ENCODE results near the gene TANK.

The TANK gene

DNA sequence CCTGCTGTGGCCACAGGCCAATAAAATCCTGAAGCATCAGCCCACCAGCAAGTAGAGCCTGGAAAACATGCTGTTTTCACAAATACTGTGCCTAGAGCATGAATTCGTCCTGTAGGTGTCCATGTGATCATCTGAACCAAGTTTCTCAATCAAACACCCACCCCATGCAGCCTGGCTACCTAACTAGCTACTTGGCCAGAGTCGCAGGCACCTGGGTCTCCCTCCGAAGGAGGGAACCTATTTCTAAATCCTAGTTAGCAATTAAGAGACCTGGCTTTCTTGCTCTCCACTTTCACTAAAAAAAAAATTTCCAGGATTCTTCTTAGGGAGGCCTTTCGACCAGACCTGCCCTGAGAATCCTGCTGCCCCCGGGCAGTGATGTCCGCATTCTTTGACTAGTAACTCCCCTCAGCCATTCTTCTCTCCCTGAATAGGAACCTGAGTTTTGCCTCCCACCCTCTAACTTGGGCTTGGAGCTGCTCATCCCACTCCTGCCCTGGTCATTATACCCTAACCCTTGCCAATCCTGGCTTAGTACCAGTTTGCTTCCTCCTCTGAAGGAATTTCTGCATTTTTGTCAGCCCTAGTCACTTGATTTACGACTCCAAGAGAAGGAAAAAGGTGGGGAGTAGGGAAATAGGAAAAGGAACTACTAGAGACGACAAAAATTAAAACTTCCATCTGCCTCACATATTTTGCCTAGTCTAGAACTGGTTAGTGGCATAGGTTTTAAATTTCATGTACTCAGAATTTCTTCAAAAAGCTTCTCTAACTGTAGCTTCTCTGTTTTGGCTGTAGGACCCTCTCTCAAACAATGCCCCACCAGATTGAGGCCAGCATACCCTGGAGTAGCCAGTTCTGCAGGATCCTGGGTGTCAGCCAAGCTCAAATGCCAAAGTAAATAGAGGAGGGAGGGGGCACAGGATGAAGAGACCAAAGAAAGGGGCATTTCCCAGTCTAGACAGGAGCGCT lies 25.4 kb upstream of the TANK start:
- DNase-seq, result no peak

DNA sequence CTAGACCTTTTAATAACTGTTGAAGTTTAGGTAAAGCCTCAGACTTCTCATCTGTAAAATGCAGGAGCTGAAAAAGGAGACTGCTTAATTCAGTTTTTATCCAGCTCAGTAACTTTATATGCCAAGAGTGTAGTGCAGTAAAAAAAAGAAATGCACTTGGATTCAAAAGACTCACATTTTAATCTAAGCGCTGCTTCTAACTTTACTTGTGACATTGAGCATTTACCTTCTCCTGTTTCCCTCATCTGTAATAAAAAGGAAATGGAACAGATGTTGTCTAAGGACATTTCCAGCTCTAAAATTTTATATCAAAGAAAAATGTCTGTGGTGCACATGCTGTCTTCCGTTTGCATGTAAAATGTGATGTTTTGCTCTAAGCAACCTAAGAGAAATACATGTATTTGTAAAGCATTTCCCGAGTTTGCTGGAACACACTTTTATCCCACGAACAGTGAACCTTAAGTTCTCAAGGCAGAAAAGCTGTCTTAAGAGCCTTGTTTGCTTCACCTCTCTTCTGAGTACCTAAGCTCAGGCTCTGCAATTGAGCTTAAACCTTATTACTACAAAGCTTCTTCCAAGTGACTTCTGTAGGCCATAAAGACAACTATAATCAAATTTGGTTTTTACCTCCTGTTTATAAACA lies 24.2 kb upstream of the TANK start:
- no peak for DNase-seq

DNA sequence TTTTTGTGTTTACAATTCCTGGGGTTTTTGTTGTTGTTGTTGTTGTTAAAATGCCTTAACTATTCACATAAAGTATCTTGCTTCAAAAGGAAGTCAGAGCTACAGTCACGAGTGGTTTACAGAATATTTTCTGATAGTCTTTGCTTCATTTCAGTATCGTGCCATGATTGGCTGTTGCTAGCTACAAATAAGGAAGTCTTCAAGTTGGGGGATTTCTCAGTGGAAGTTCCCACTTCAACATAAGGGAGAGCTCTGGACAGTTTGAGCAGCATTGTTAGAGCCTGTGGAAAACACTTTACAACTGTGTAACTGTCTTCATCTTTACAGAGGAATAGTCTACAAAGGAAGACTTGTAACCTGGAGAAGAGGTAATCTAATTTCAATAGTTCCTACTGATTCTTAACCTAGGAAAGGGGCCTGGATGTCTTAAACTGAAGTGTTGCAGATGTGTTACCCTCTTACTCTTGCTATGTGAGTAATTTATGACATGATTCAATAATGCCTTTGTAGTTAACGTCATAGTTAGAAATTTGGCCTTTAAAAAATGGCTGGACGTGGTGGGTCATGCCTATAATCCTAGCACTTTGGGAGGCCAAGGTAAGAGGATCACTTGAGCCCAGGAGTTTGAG lies 23.4 kb upstream of the TANK start:
- peak; percentile 78 for DNase-seq

DNA sequence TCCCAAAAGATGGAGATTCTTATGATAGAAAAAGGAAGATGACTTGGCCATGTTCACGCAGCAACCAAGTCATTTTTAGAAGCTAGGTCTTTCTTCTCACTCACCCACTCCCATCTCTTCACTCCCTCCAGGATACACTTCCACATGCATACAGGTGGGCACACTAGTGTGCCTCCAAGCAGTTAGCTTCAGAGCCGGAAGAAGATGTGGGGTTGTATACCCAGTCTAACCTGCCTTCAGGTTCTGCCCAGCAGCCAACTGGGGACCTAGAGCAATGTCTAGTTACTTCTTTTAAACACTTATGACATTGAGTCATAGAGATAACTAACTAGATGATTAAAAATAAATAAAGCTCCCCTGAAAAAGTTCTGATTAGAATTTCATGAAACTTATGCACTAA lies 21.8 kb upstream of the TANK start:
- peak; percentile 31 for DNase-seq

DNA sequence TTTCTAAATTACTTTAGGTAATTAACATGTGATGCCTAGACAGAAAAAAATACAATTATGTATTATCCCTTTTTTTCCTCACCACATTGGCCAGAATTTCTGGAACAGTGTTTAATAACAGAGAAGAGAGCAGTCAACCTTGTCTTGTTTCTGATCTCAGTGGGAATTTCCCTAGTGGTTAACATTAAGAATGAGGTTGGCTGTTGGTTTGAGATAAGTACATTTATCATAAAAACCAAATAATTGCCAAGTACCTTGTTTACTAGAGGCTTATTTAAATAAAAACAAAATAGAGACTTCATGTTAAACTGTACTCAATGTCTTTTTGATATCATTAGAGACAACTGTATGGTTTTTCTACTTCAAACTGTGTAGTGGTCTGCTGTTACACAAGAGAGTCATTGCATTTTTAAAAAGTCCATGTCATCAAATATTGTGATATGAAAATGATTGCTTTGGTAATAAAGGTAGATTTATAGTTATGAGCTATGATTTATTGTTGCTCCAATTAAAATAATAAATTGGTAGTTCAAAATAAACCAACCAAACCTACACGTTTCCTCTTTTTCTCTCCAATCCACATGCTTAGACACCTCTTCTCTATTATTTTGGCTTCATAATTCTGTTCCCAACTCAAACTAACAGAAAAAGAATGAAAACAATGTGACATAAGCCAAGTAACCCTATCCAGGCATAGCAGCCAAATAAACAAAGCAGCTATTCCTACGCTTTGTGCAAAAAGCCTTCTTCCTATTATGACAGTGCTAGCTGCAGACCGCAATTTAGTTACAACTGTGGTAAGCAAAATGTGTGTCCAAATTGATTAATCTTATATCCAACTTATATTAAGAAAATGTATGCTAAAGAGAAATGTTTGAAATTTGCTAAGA lies 20.9 kb upstream of the TANK start:
- peak; percentile 59 for DNase-seq

DNA sequence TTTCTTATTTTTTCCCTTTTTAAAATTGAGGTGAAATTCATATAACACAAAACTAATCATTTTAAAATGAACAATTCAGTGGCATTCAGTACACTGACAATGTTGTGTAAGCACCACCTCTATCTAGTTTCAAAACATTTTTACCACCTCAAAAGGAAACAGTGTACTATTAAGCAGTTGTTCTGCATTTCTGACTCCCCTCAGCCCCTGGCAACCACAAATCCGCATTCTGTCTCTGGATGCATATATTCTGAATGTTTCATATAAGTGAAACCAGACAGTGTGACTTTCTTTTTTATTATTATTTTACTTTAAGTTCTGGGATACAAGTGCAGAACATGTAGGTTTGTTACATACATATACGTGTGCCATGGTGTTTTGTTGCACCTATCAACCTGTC lies 19.2 kb upstream of the TANK start:
- DNase-seq, result no peak

DNA sequence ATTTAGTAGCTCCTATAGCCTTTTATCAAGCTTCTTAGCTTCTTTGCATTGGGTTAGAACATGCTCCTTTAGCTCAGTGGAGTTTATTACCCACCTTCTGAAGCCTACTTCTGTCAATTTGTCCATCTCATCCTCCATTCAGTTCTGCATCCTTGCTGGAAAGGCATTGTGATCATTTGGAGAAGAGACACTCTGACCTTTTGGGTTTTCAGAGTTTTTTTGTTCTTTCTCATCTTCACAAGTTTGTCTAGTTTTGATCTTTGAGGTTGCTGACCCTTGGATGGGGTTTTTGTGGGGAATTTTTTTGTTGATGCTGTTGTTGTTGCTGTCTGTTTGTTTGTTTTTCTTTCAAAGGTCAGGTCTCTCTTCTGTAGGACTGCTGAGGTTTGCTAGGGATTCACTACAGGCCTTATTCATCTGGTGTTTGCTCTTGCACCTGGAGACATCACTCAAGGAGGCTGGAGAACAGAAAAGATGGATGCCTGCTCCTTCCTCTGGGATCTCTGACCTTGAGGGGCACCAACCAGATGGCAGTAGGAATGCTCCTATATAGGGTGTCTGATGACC lies 13.9 kb upstream of the TANK start:
- DNase-seq, result no peak

DNA sequence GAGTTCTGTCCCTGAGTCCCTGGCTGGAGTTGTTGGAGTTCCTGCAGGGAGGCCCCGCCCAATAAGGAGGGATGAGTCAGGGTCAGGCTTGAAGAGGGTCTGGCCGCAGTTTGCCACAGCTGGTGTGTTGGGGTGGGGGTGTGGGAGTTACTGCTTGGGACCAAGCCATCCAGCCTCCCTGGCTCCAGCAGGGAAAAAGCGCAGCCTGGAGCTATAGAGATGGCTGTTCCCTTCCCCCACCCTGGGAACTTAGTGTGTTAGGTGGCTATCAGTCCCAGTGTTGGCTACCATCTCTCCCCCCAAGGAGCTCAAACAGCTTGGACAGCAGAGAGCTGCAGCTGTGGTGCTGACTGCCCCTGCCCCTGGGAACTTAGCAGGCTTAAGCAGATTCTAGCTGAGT lies 13.2 kb upstream of the TANK start:
- no peak for DNase-seq

DNA sequence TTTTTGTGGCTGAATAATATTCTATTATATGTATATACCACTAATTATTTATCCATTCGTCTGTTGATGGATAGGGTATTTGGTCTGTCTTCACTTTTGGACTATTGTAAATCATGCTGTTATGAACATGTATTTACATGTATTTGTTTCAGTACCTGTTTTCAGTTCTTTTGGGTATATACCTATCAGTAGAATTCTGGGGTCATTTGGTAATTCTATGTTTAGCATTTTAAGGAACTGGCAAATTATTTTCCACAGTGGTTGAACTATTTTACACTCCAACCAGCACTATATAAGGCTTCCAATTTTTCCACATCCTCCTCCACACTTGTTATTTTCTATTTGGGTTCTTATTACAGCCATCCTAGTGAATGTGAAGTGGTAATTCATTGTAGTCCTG lies 12.4 kb upstream of the TANK start:
- DNase-seq, result no peak

DNA sequence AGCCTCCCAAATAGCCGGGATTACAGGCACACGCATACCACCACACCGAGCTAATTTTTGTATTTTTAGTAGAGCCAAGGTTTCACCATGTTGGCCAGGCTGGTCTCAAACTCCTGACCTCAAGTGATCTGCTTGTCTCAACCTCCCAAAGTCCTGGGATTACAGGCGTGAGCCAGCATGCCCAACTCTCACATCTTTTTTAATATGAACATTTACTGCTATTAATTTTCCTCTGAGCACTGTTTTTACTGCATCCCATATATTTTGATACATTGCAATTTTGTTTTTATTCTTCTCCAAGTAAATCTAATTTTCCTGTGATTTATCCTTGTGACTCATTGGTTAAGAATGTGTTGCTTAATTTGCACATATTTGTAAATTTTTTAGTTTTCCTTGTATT lies 9.5 kb upstream of the TANK start:
- no peak for DNase-seq

DNA sequence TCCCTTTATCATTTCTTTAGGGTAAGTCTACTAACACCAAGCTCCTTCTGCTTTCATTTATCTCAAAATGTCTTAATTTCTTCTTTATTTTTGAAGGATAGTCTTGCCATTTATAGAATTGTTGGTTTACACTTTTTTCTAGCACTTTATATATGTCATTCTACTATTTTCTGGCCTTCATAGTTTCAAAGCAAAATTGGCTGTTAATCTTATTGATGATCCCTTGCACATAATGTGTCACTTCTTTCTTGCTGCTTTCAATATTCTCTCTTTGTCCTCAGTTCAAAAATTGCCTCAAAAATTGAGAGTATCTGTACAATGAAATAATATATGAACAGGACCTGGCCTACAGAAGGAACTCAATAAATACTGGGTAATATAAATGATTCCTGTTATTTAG lies 7.9 kb upstream of the TANK start:
- DNase-seq, result no peak

DNA sequence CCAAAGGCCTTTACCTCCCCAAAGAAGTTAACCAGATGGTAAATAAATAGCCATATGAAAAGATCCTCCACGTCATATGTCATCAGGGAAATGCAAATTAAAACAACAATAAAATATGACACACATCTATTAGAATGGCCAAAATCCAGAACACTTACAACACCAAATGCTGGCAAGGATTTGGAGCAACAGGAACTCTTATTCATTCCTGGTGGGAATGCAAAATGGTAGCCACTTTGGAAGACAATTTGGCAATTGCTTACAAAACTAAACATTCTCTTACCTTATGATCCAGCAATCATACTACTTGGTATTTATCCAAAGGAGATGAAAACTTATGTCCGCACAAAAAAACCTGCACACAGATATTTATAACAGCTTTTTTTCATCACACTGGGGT lies 1.3 kb upstream of the TANK start:
- DNase-seq, result no peak

DNA sequence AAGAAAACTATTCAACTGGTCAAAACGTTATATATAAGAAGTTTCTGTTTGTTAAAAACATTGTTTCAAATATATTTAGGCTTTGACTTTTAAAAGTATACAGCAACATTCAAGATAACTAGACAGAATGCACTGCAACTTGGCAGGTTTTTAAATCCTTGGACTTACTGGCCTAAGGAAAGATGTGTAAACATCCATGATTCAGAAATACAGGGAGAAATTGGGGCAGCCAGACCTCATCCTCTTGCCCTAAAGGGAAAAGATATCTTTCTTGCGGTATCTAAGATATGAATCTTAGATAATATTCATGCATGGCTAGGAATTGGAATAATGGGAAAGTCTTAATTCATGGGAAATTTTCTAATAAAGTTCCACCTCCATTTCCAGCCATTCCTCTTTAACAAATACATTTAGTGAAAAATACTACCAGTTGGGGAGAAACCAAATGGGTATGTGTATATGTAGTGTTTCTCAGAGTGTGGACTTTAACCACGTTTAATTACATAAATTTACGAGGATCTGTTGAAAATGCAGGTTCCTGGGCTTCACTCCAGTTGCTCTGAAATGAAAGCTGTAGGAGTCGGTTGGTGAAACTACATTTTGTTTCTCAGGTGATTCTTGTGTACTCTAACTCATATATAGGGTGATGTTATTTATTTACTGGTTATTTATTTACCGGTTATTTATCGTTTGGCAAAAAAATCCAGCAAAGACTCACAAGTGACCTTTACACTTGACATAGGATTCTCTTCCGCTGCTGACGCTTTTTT lies 587 bp upstream of the TANK start:
- no peak for DNase-seq

DNA sequence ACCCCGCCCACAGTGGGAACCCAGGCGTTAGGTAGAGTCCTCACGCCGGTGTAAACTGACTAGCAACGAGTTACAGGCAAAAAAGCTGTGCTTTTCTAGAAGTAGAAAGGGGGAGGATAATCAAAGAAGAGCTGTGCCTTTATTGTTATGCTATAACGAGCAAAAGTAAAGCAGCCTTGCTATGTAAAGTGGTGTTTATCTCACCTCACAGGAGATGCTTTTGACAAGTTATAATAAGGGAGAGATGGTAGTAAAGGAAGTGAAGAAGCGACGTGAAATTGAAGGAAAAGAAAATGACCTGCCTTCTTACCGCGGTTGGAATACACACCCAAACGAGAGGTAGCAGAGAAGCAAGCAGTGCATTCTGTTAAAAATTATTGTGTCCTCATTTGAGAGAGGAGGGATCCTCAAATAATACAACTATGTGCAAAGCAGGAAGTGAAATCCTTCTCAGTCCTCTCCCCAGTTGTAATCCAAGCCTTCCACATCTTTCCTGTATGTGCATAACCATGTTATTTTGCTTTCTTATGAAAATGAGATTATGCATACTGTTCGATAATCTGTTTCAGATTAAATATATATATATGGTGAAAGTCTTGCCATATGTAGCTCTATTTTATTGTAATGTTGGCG lies 962 bp downstream of the TANK start:
- no peak for DNase-seq

DNA sequence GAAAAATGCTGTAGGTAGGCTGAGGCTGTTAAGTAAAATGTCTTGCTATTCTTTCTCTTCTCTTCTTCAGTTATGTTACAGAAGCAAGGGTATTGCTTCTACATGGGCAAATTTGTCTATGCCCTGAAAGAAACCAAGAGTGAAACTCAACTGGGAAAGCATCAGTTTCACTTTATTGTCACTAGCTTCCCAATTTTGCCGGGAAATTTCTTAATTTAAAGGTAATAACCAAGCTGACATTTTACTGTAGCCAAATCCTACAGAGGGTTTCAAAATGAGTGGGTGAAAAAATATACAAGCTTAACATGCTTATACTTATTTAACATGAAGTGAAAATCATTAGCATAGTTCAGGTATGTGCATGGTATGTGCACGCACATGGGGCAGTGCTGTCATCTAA lies 3.2 kb downstream of the TANK start:
- DNase-seq, result no peak

DNA sequence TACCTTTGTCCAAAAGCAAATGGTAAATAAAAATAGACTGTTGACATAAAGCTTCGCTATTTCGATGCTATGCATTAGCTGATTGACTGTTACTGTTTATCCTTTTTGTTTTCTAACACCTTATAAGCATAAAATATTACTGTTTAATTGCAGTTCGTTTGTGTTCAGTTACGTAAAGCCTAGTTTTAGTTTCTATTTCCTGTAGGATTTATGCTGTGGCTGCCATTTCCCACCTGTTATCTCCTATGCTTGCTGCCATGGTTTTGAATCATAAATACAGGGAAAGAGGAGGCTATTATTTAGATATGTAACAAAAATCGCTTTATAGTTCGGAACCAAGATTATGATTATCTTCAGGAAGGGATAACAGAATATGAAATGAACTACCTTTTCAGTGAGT lies 3.9 kb downstream of the TANK start:
- DNase-seq, result no peak

DNA sequence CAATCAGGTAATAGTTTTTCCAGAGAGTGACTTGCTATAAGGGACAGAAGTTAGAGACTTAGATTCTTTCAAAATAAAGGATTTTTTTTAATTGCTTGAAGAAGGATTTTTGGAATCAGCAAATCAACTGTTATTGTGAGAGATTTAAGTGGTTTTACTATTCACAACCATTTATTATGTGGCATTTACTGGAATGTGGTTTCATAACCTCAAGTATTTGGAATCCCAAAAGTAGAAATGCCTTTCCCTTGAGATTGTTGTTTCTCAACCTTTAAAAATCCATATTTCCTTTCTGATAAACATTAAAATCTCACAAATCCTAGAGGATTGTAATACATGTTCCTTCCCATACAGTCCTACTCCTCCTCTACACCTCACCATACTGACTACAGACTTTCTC lies 5.0 kb downstream of the TANK start:
- DNase-seq, result no peak

DNA sequence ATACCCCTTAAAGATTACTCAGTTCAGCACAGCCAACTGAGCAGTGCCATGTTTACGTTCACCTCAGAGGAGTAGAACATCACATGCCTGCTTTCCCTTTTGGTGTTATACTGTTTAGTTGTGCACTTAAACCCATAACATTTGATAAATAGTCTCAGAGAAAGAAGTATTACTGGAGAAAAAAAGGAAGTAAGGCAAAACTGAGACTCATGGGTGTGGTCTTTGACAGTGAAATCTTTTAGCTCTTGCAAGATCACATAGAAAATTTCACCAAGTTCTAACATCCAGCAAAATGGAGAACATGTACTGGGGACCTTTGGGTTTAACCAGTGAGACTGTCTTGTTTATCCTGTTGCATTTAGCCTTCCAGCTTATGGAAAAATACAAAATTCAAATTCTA lies 5.6 kb downstream of the TANK start:
- no peak for DNase-seq

DNA sequence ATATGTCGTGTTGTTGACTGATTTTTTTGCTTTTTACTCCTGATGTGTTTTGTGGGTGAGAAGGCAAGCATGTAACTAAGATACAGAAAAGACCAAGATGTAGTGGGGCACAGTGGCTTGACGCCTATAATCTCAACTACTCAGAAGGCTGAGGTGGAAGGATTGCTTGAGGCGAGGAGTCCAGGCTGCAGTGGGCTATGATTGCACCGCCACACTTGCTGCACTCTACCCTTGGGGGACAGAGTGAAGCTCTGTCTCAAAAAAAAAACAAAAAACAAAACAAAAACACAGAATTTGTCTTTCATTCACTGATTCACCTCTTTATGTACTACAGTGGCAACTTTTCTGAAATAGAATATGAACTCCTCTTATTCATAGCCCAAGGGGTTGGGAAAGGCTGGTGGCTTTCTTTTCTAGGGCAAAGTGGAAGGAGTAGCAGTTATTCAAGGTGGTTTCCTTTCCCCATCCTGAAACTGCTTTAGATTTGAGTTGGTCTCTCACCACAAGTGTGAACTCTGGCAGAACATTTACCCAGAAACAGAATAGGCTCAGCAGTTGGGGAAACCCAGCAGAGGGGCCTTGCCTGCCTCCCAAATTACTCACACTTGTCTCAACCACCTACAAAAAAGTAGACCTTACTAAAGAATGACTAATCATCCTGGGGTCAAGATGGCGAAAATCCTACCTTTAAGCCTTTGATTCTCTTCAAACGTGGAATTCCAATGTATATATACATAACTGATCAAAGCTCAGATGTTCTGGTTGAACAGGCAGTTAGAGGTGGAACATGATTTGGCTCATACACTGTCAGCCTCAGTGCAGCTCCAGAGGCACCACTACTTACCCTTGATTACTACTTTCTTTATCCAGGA lies 6.5 kb downstream of the TANK start:
- DNase-seq, result peak; percentile 60

DNA sequence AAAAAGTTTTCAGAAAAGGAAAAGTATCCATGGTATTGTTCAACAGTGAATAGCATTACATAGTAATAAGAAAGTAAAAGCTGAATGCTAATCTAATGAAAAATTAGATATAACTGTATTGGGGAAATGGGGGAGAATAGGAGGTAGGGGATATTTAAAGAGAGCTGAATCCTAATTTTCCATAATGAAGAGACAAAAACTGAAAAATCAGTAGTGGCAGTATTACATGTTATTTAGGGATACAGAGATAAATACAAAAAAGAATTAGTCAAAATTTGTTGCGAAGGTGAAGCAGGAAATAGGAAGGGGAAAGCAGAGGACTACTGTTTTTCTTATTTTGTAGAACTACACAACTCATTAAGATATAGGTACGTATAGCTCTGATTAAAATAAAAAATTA lies 9.1 kb downstream of the TANK start:
- no peak for DNase-seq

All from central memory CD4-positive, alpha-beta T cell (primary cell).